Measurements from ENCODE around the gene INSIG1. TPM values are rescaled to one million over a fixed set of nuclear protein-coding genes. Genes with fewer than 3 reads are reported as not detected.

The INSIG1 gene
- total RNA-seq, 1 experiment from 2014 or later: 54.7 TPM

DNA sequence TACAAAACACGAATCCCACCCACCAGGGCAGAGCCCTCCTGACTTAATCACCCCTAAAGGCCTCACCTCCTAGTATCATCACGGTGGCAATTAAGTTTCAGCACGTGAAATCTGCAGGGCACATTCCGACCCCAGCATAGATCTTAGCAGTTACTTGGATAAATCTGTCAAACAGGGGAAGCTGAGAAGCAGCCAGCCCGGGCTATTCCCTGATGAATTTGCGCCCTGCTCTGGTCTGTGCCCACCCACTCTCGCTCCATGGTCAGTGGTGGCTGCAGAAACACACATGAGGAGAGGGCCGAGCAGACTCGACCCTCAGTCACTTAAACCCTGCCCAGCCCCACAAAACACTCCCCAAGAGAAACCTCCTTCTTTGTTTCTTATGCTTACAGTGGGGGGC, 28.7 kb downstream of the INSIG1 start:
- H3K4me3 ChIP-seq (replicated peaks in 1 of 2; ENCODE audit: low read depth in 1 of 2, low read length in 2 of 2): no peak overlapping the region
- no peak overlapping the region for H3K4me2 ChIP-seq (ENCODE audit: low read length)
- H3K27ac ChIP-seq (ENCODE audit: low read depth, low read length): no peak overlapping the region
- no peaks in the 10 kb centered on the region for H4K20me1 ChIP-seq (ENCODE audit: insufficient read depth)
- intact Hi-C loops (cut with micrococcal nuclease): no loop called here
- no peak overlapping the region for H2AFZ ChIP-seq (ENCODE audit: low read depth, low read length, poor library complexity, severe bottlenecking)
- no peaks in the 10 kb centered on the region for H3K9me2 ChIP-seq (ENCODE audit: insufficient read depth)
- CTCF ChIA-PET: no interaction called here
- H3K9me3 ChIP-seq (ENCODE audit: control insufficient read depth in 1 of 2, insufficient read depth in 1 of 2, low read depth in 1 of 2, low read length in 2 of 2): no peaks in the 10 kb centered on the region
- H3K79me2 ChIP-seq (ENCODE audit: insufficient read depth, low read length): no peaks in the 10 kb centered on the region
- no peak overlapping the region for H3K9ac ChIP-seq (ENCODE audit: low read length)
- H3K36me3 ChIP-seq (ENCODE audit: control insufficient read depth in 1 of 2, insufficient read depth in 2 of 2, low read length in 2 of 2): no peaks in the 10 kb centered on the region
- BruUV-seq (replicated peaks): no TSS peak
- TF ChIP-seq FOSL1 (IDR thresholded peaks at IDR 0.05; ENCODE audit: low read depth) (no peak), RAD21 (IDR thresholded peaks at IDR 0.05; ENCODE audit: low read depth) (no peak), REST (IDR thresholded peaks at IDR 0.05; ENCODE audit: low read depth) (no peak), ZBTB33 (IDR thresholded peaks at IDR 0.05; ENCODE audit: extremely low read depth, insufficient replicate concordance, low read length) (no peak), ZFX (IDR thresholded peaks at IDR 0.05) (no peak), SIN3A (IDR thresholded peaks at IDR 0.05; ENCODE audit: low read depth) (no peak), ZNF274 (IDR thresholded peaks at IDR 0.05; ENCODE audit: low read depth, low read length) (no peak), EZH2 (IDR thresholded peaks at IDR 0.05) (no peak), JUND (IDR thresholded peaks at IDR 0.05) (no peak), POLR2AphosphoS5 (IDR thresholded peaks at IDR 0.05; ENCODE audit: low read depth, low read length) (no peak), ELF1 (IDR thresholded peaks at IDR 0.05; ENCODE audit: borderline replicate concordance, low read depth) (no peak), CTCF (IDR thresholded peaks at IDR 0.05 in 2 of 3, conservative IDR thresholded peaks at IDR 0.05 in 1 of 3; ENCODE audit: borderline replicate concordance in 1 of 3, insufficient read depth in 1 of 3, low read depth in 2 of 3, low read length in 2 of 3) (no peak), YY1 (IDR thresholded peaks at IDR 0.05; ENCODE audit: extremely low read depth, insufficient replicate concordance, low read depth, low read length) (no peak), POLR2A (IDR thresholded peaks at IDR 0.05; ENCODE audit: borderline replicate concordance, extremely low read depth, insufficient read depth, insufficient read length) (no peak), SRF (IDR thresholded peaks at IDR 0.05; ENCODE audit: low read depth) (no peak), CEBPB (IDR thresholded peaks at IDR 0.05; ENCODE audit: low read depth) (no peak)
- TF ChIP-seq, protein P1, sequence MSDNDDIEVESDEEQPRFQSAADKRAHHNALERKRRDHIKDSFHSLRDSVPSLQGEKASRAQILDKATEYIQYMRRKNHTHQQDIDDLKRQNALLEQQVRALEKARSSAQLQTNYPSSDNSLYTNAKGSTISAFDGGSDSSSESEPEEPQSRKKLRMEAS (IDR thresholded peaks at IDR 0.05): no peak
- DNase-seq (ENCODE audit: low read depth, low spot score) (no peak), ATAC-seq (no peak)
- RAD21 ChIA-PET (ENCODE audit: low non-redundant PET in 1 of 2, low total read pairs in 2 of 2, uncharacterized antibody in 2 of 2, unreplicated experiment in 2 of 2): no interaction called here
- H3K4me1 ChIP-seq (ENCODE audit: control insufficient read depth in 1 of 2, insufficient read depth in 2 of 2, low read length in 2 of 2): peaks cover 0 to 5% of the 10 kb centered on the region in 2 experiments; a peak in 1 of 4 replicates
- POLR2A ChIA-PET: no interaction called here
- peaks cover 12% of the 10 kb centered on the region; the same call in 1 of the 2 replicates for H3K27me3 ChIP-seq (ENCODE audit: insufficient read depth, low read length)

Measured in HCT116 (cell line).